ENCODE results near the gene JAKMIP2. TPM values are rescaled to one million over a fixed set of nuclear protein-coding genes. Genes with fewer than 3 reads are reported as not detected.

Gene JAKMIP2
- total RNA-seq, 1 experiment from 2014 or later = 67.4 TPM

- H3K4me3 ChIP-seq (ENCODE audit: low read depth, low read length, poor library complexity, severe bottlenecking) = no peak overlapping the region
- no peak for DNase-seq (ENCODE audit: low spot score)
- CTCF ChIA-PET = interaction anchor here (1.2 kb wide), 1 partner anchor 76 kb away, joined by 3 read pairs; no protein-coding TSS in a partner anchor
- H3K9me3 ChIP-seq (ENCODE audit: low read depth, low read length, poor library complexity, severe bottlenecking) = no peaks in the 10 kb centered on the region
- H3K4me1 ChIP-seq (ENCODE audit: insufficient read depth, low read length, poor library complexity, severe bottlenecking) = peaks cover 92% of the 10 kb centered on the region
- BruUV-seq (replicated peaks) = no TSS peak
- no peaks in the 10 kb centered on the region for H3K27me3 ChIP-seq (replicated peaks; ENCODE audit: insufficient read depth, low read depth, low read length, poor library complexity)
- TF ChIP-seq, protein P1, sequence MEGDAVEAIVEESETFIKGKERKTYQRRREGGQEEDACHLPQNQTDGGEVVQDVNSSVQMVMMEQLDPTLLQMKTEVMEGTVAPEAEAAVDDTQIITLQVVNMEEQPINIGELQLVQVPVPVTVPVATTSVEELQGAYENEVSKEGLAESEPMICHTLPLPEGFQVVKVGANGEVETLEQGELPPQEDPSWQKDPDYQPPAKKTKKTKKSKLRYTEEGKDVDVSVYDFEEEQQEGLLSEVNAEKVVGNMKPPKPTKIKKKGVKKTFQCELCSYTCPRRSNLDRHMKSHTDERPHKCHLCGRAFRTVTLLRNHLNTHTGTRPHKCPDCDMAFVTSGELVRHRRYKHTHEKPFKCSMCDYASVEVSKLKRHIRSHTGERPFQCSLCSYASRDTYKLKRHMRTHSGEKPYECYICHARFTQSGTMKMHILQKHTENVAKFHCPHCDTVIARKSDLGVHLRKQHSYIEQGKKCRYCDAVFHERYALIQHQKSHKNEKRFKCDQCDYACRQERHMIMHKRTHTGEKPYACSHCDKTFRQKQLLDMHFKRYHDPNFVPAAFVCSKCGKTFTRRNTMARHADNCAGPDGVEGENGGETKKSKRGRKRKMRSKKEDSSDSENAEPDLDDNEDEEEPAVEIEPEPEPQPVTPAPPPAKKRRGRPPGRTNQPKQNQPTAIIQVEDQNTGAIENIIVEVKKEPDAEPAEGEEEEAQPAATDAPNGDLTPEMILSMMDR (conservative IDR thresholded peaks at IDR 0.05; ENCODE audit: low read depth, low read length) = no peak
- no peak for TF ChIP-seq EZH2 (IDR thresholded peaks at IDR 0.05; ENCODE audit: borderline replicate concordance, low read depth, low read length, poor library complexity, severe bottlenecking)
- POLR2A ChIA-PET (ENCODE audit: low non-redundant PET) = interaction anchor here (0.7 kb wide), 1 partner anchor 20 kb away, joined by 3 read pairs; no protein-coding TSS in a partner anchor
- H3K36me3 ChIP-seq (ENCODE audit: insufficient read depth, low read length, poor library complexity, severe bottlenecking) = no peaks in the 10 kb centered on the region
- peak overlapping the region; percentile 49 for H3K27ac ChIP-seq (ENCODE audit: low read depth, low read length, poor library complexity, severe bottlenecking)
- intact Hi-C loops (cut with micrococcal nuclease; ENCODE audit: unreplicated experiment) = loop anchor here (10.0 kb wide), 1 partner anchor 188 kb away; no protein-coding TSS in a partner anchor
Observed at GRCh38 chr5:147746986-147747385, 35.5 kb downstream of the JAKMIP2 start.

GRCh38 chr5:147743678-147744374 lies 38.7 kb downstream of the JAKMIP2 start:
- peak overlapping the region; percentile 97 for H3K27ac ChIP-seq (ENCODE audit: low read depth, low read length, poor library complexity, severe bottlenecking)
- intact Hi-C loops (cut with micrococcal nuclease; ENCODE audit: unreplicated experiment) = loop anchor here (1.0 to 10.0 kb wide), 5 partner anchors 33 to 1742 kb away; no protein-coding TSS in a partner anchor
- peaks cover 91% of the 10 kb centered on the region for H3K4me1 ChIP-seq (ENCODE audit: insufficient read depth, low read length, poor library complexity, severe bottlenecking)
- DNase-seq (ENCODE audit: low spot score) = peak; percentile 99
- no peaks in the 10 kb centered on the region for H3K9me3 ChIP-seq (ENCODE audit: low read depth, low read length, poor library complexity, severe bottlenecking)
- no TSS peak for BruUV-seq (replicated peaks)
- no peaks in the 10 kb centered on the region for H3K36me3 ChIP-seq (ENCODE audit: insufficient read depth, low read length, poor library complexity, severe bottlenecking)
- H3K4me3 ChIP-seq (ENCODE audit: low read depth, low read length, poor library complexity, severe bottlenecking) = no peak overlapping the region
- ChIA-PET POLR2A (ENCODE audit: low non-redundant PET) (interaction anchor here (0.8 to 1.2 kb wide), 3 partner anchors 31 to 111 kb away, joined by 3 read pairs; no protein-coding TSS in a partner anchor), CTCF (interaction anchor here (1.5 to 1.9 kb wide), 2 partner anchors 79 to 116 kb away, joined by 7 to 9 read pairs; no protein-coding TSS in a partner anchor)
- H3K27me3 ChIP-seq (replicated peaks; ENCODE audit: insufficient read depth, low read depth, low read length, poor library complexity) = no peaks in the 10 kb centered on the region
- no peak for TF ChIP-seq EZH2 (IDR thresholded peaks at IDR 0.05; ENCODE audit: borderline replicate concordance, low read depth, low read length, poor library complexity, severe bottlenecking)
- TF ChIP-seq, protein P1 (conservative IDR thresholded peaks at IDR 0.05; ENCODE audit: low read depth, low read length) = peak; percentile 21; the same call in 1 of the 2 replicates

DNA sequence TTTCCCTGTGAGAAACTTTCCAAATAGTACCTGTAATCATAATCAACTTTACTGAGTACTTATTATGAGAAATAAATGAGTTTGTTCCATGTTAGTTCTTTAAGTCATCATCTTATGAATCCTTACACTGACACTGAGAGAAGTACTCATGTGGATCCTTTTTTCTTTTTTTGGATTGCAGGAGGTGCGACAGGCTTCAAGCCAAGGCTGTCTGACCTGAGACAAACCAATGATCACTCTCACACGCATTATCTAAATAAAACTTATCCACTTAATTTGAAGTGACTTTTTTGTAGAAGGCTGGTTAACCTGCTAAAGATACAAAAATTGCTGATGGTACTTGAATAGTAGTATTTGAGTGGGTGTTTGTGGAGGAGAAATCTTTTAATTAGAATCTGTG lies 39.5 kb downstream of the JAKMIP2 start:
- DNase-seq (ENCODE audit: low spot score) = no peak
- POLR2A ChIA-PET (ENCODE audit: low non-redundant PET) = interaction anchor here (0.8 to 1.2 kb wide), 2 partner anchors 30 to 110 kb away, joined by 3 read pairs; no protein-coding TSS in a partner anchor
- Histone ChIP-seq H3K36me3 (ENCODE audit: insufficient read depth, low read length, poor library complexity, severe bottlenecking) (no peaks in the 10 kb centered on the region), H3K27me3 (replicated peaks; ENCODE audit: insufficient read depth, low read depth, low read length, poor library complexity) (no peaks in the 10 kb centered on the region), H3K27ac (ENCODE audit: low read depth, low read length, poor library complexity, severe bottlenecking) (peak overlapping the region; percentile 92), H3K4me1 (ENCODE audit: insufficient read depth, low read length, poor library complexity, severe bottlenecking) (peaks cover 90% of the 10 kb centered on the region), H3K9me3 (ENCODE audit: low read depth, low read length, poor library complexity, severe bottlenecking) (no peaks in the 10 kb centered on the region), H3K4me3 (ENCODE audit: low read depth, low read length, poor library complexity, severe bottlenecking) (no peak overlapping the region)
- CTCF ChIA-PET = interaction anchor here (1.5 to 1.9 kb wide), 2 partner anchors 80 to 115 kb away, joined by 7 to 9 read pairs; no protein-coding TSS in a partner anchor
- BruUV-seq (replicated peaks) = TSS peak; percentile 37
- TF ChIP-seq EZH2 (IDR thresholded peaks at IDR 0.05; ENCODE audit: borderline replicate concordance, low read depth, low read length, poor library complexity, severe bottlenecking) = no peak
- TF ChIP-seq, protein P1 (conservative IDR thresholded peaks at IDR 0.05; ENCODE audit: low read depth, low read length) = no peak
- intact Hi-C loops (cut with micrococcal nuclease; ENCODE audit: unreplicated experiment) = loop anchor here (1.0 to 10.0 kb wide), 4 partner anchors 32 to 1741 kb away; no protein-coding TSS in a partner anchor

Data from A673 (cell line).